Activated T-helper 1 cell treated with anti-CD3 and anti-CD28 coated beads, Interleukin-12 subunit alpha, Interleukin-12 subunit beta, Interleukin-2, Interleukin-4 antibody, amounts not matched to agents 30 ng/mL and 10 ng/mL and 1 ng/mL, durations not matched to agents 14 hours and 24 hours and 36 hours (primary cell): ENCODE data around the gene MYRFL. TPM values are rescaled to one million over a fixed set of nuclear protein-coding genes. Genes with fewer than 3 reads are reported as not detected.
"Not testable (repeated sequence)": the region's sequence is repeated elsewhere in the genome, so short reads cannot be mapped to it uniquely, and the experiment has no call there.

ENCODE experiments used
- DNase-seq: peaks from one replicate; pipeline ENCODE4 v3.0.0; 2021; ENCODE audit warnings: low spot score
- H3K27ac Mint-ChIP-seq: one replicate; pipeline ENCODE4 v1.8.0; 2021; ENCODE audit warnings: mild to moderate bottlenecking, mixed read lengths
- H3K27me3 Mint-ChIP-seq: one replicate; pipeline ENCODE4 v1.8.0; 2022; ENCODE audit warnings: mild to moderate bottlenecking, moderate library complexity, mixed read lengths; ENCODE audit not compliant: insufficient read depth
- H3K36me3 Mint-ChIP-seq: one replicate; pipeline ENCODE4 v1.8.0; 2021; ENCODE audit warnings: low read depth, mixed read lengths
- H3K4me1 Mint-ChIP-seq: one replicate; pipeline ENCODE4 v1.8.0; 2021; ENCODE audit warnings: low read depth, mixed read lengths
- H3K4me3 Mint-ChIP-seq: one replicate; pipeline ENCODE4 v1.8.0; 2021; ENCODE audit warnings: mild to moderate bottlenecking, moderate library complexity, mixed read lengths
- H3K9me3 Mint-ChIP-seq: one replicate; pipeline ENCODE4 v1.8.0; 2021; ENCODE audit warnings: mixed read lengths
- intact Hi-C: fragments of 100-400 bp; cut with micrococcal nuclease; formaldehyde crosslinking; loops from one replicate; pipeline ENCODE4 v1.15.1; 2024
- total RNA-seq: library from RNA; stranded (reverse); gene quantifications from 2 replicates; pipeline ENCODE4 v1.2.3, GENCODE V29; 2022

The MYRFL gene
- total RNA-seq, 1 donor from 2014 or later: not detected

DNA sequence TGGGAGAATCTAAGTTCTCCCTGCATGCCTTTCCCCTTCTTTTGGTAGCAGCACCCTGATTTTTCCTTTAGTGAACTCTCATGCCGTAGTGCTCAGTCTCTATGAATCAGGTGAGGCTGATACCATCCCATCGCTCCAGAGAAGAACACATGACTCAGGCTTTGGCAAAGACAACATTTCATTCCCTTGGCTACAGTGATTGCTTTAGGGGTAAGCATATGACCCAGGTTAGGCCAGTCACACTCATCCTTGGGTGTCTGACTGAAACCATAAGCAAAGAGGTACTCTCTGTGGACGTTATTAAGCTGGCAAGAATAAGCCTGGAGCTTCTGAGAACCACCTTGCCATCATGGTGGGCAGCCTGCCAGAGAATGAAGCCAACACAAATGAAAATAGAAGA is 141.8 kb downstream of the MYRFL start:
- Mint-ChIP-seq H3K4me3 (no peak overlapping the region), H3K9me3 (no peaks in the 10 kb centered on the region), H3K27ac (no peak overlapping the region), H3K4me1 (no peaks in the 10 kb centered on the region), H3K36me3 (no peaks in the 10 kb centered on the region), H3K27me3 (no peaks in the 10 kb centered on the region)
- intact Hi-C loops: no loop called here
- DNase-seq: no peak

- H3K9me3 Mint-ChIP-seq: no peaks in the 10 kb centered on the region
- no peaks in the 10 kb centered on the region for H3K36me3 Mint-ChIP-seq
- H3K4me1 Mint-ChIP-seq: no peaks in the 10 kb centered on the region
- intact Hi-C loops: no loop called here
- no peaks in the 10 kb centered on the region for H3K27me3 Mint-ChIP-seq
- DNase-seq: no peak
- no peak overlapping the region for H3K27ac Mint-ChIP-seq
- no peak overlapping the region for H3K4me3 Mint-ChIP-seq
Measured at GRCh38 chr12:69969011-69969410, 144.0 kb downstream of the MYRFL start.

DNA sequence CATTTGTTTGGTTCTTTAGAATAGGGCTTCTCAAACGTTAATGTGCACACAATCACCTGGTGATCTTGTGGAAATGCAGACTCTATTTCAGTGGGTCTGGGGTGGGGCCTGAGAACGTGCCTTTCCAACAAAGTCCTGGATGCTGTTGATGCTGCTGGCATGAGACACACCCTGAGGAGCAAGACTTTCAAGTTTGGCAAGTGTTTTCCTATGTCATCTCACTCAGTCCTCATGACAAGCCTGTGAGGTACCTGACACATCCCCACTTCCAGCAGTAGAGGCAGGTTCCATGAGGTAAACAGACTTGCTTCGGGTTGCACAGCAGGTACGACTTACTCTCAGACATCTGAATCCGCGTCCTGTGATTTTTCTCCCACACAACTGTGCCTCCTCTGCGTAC is 147.1 kb downstream of the MYRFL start:
- H3K4me3 Mint-ChIP-seq: no peak overlapping the region
- H3K4me1 Mint-ChIP-seq: no peaks in the 10 kb centered on the region
- H3K27ac Mint-ChIP-seq: no peak overlapping the region
- no peaks in the 10 kb centered on the region for H3K9me3 Mint-ChIP-seq
- H3K27me3 Mint-ChIP-seq: no peaks in the 10 kb centered on the region
- no peak for DNase-seq
- intact Hi-C loops: no loop called here
- H3K36me3 Mint-ChIP-seq: no peaks in the 10 kb centered on the region

DNA sequence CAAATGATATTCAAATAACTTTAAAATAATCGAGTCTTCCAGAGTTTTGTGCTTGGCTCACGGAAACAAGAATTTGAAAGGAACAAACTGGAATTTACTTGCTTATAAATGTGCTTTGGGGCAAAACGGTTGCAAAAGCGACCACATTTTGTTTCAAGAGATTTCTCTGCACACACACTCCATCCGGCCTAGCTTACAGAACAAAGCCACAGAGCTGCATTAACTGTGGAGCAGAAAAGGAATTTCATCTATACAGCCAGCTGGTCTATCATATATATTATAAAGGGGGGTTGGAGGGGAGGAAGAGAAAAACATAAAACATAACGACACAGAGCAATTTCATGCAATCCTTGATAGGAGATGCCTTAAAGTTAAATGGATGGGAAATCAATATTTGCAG is 153.0 kb downstream of the MYRFL start:
- intact Hi-C loops: no loop called here

DNA sequence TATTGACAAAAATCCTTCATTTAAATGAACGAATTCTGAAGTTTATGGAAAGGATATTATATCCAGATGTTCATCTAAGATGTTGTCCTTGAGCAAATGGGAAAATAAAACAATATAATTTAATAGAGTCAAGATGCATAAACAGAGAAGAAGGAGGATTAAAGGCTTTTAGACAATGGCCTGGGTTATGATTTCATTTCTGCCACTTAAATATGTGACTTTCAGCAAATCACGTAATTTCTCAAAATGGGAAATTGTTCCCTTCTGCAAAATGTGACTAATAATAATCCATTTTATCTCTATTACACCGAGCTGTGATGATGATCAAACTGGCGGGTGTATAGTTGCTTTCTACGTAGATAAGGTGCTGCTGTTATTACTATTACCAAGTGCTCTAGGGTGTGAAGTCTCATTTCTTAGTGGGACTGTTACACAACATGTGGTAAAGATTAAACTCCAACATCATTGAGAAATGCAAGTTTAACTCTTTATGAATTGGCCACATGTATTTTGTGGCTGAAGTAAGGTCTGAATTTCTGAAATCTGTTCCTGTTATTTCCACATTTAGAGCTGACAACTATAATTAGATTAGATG is 157.0 kb downstream of the MYRFL start:
- peaks cover 5% of the 10 kb centered on the region for H3K9me3 Mint-ChIP-seq
- no peak for DNase-seq
- H3K27ac Mint-ChIP-seq: no peak overlapping the region
- H3K4me1 Mint-ChIP-seq: no peaks in the 10 kb centered on the region
- peaks cover 2% of the 10 kb centered on the region for H3K27me3 Mint-ChIP-seq
- no peaks in the 10 kb centered on the region for H3K36me3 Mint-ChIP-seq
- no peak overlapping the region for H3K4me3 Mint-ChIP-seq
- intact Hi-C loops: no loop called here

More for the DNA sequence above, 153.0 kb downstream of the MYRFL start:
- Mint-ChIP-seq H3K27me3 (peaks cover 2% of the 10 kb centered on the region), H3K27ac (no peak overlapping the region), H3K4me1 (no peaks in the 10 kb centered on the region), H3K9me3 (no peaks in the 10 kb centered on the region), H3K36me3 (no peaks in the 10 kb centered on the region), H3K4me3 (no peak overlapping the region)
- DNase-seq: no peak

DNA sequence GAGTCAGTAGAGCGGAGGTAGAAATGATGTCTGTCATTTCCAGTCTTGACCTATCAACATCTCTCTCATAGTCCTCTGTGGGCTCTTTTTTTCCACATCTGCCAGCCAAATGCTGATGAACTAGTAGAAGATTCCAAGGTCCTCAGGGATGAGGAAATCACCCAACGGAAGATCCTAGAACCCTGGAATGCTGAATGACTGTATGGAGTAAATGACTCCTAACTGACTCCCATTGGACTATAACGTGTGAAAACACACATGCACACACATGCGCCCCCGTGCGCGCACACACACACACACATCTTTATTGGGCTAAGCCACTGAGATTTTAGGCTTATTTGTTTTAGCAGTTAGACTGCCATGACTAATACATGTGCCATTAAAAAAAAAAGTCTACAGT is 159.2 kb downstream of the MYRFL start:
- intact Hi-C loops: no loop called here
- no peaks in the 10 kb centered on the region for H3K4me1 Mint-ChIP-seq
- H3K36me3 Mint-ChIP-seq: no peaks in the 10 kb centered on the region
- H3K4me3 Mint-ChIP-seq: no peak overlapping the region
- no peak for DNase-seq
- no peak overlapping the region for H3K27ac Mint-ChIP-seq
- no peaks in the 10 kb centered on the region for H3K27me3 Mint-ChIP-seq
- H3K9me3 Mint-ChIP-seq: peaks cover 5% of the 10 kb centered on the region

GRCh38 chr12:69985656-69986055 is 160.6 kb downstream of the MYRFL start:
- H3K27me3 Mint-ChIP-seq: no peaks in the 10 kb centered on the region
- H3K36me3 Mint-ChIP-seq: no peaks in the 10 kb centered on the region
- no peak for DNase-seq
- no peak overlapping the region for H3K4me3 Mint-ChIP-seq
- H3K4me1 Mint-ChIP-seq: no peaks in the 10 kb centered on the region
- intact Hi-C loops: no loop called here
- no peak overlapping the region for H3K27ac Mint-ChIP-seq
- peaks cover 5% of the 10 kb centered on the region for H3K9me3 Mint-ChIP-seq

- H3K4me1 Mint-ChIP-seq: no peaks in the 10 kb centered on the region
- no peaks in the 10 kb centered on the region for H3K36me3 Mint-ChIP-seq
- intact Hi-C loops: no loop called here
- H3K4me3 Mint-ChIP-seq: no peak overlapping the region
- no peak overlapping the region for H3K27ac Mint-ChIP-seq
- H3K9me3 Mint-ChIP-seq: peaks cover 5% of the 10 kb centered on the region
- DNase-seq: no peak
- no peaks in the 10 kb centered on the region for H3K27me3 Mint-ChIP-seq
Measured at GRCh38 chr12:69986114-69986513, 161.1 kb downstream of the MYRFL start.

GRCh38 chr12:69987579-69988091 is 162.6 kb downstream of the MYRFL start:
- Mint-ChIP-seq H3K4me1 (no peaks in the 10 kb centered on the region), H3K27ac (no peak overlapping the region), H3K27me3 (no peaks in the 10 kb centered on the region), H3K9me3 (peaks cover 5% of the 10 kb centered on the region), H3K4me3 (no peak overlapping the region), H3K36me3 (no peaks in the 10 kb centered on the region)
- no peak for DNase-seq
- intact Hi-C loops: no loop called here

GRCh38 chr12:69988481-69989321 is 163.7 kb downstream of the MYRFL start:
- intact Hi-C loops: no loop called here

GRCh38 chr12:69991690-69992288 is 166.8 kb downstream of the MYRFL start:
- no peak for DNase-seq
- no peaks in the 10 kb centered on the region for H3K9me3 Mint-ChIP-seq
- no peaks in the 10 kb centered on the region for H3K27me3 Mint-ChIP-seq
- H3K4me1 Mint-ChIP-seq: no peaks in the 10 kb centered on the region
- no peak overlapping the region for H3K4me3 Mint-ChIP-seq
- no peak overlapping the region for H3K27ac Mint-ChIP-seq
- intact Hi-C loops: no loop called here
- no peaks in the 10 kb centered on the region for H3K36me3 Mint-ChIP-seq

More at GRCh38 chr12:69988481-69989321, 163.7 kb downstream of the MYRFL start:
- Mint-ChIP-seq H3K36me3 (no peaks in the 10 kb centered on the region), H3K9me3 (peaks cover 3% of the 10 kb centered on the region), H3K27ac (no peak overlapping the region), H3K4me3 (no peak overlapping the region), H3K27me3 (no peaks in the 10 kb centered on the region), H3K4me1 (no peaks in the 10 kb centered on the region)
- no peak for DNase-seq

GRCh38 chr12:69993433-69993832 is 168.4 kb downstream of the MYRFL start:
- Mint-ChIP-seq H3K4me3 (no peak overlapping the region), H3K27ac (no peak overlapping the region), H3K36me3 (no peaks in the 10 kb centered on the region), H3K27me3 (no peaks in the 10 kb centered on the region), H3K4me1 (no peaks in the 10 kb centered on the region), H3K9me3 (no peaks in the 10 kb centered on the region)
- intact Hi-C loops: no loop called here
- DNase-seq: no peak

DNA sequence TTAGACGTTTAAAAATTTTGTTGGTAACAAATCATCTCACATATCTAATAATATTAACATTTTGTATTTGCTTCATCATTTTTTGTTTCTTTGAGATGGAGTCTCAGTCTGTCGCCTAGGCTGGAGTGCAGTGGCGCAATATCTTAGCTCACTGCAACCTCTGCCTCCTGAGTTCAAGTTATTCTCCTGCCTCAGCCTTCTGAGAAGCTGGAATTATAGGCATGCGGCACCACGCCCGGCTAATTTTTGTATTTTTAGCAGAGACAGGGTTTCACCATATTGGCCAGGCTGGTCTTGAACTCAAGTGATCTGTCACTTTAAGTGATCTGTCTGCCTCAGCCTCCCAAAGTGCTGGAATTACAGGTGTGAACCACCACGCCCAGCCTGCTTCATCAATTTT is 169.1 kb downstream of the MYRFL start:
- H3K4me1 Mint-ChIP-seq, H3K36me3 Mint-ChIP-seq, H3K27ac Mint-ChIP-seq, H3K4me3 Mint-ChIP-seq, DNase-seq, H3K27me3 Mint-ChIP-seq, intact Hi-C loops, H3K9me3 Mint-ChIP-seq: not testable (repeated sequence)
